Gastrocnemius medialis (tissue), 4 donors: ENCODE measurements around the gene TYRO3.

ENCODE experiments used
- POLR2A ChIP-seq, 2 donors: fragments of 450-650 bp; IDR thresholded peaks; one replicate each; pipeline ENCODE4 v1.6.1; 2017; ENCODE audit warnings: antibody characterized with exemption in 2 of 2, mild to moderate bottlenecking in 2 of 2, moderate library complexity in 2 of 2
- TF ChIP-seq, protein P1 (sequence below), 5 experiments: fragments of 450-650 bp in 3 of 5; fragments of 200-600 bp in 2 of 5; sonication (generic) in 2 of 5; IDR thresholded peaks in 4 of 5; conservative IDR thresholded peaks in 1 of 5; 1 replicate in 4 of 5; 2 replicates in 1 of 5; pipeline ENCODE4 v1.5.1; 2016 to 2019; ENCODE audit warnings: antibody characterized with exemption in 5 of 5, mild to moderate bottlenecking in 3 of 5, moderate library complexity in 3 of 5

GRCh38 chr15:41596972-41597371 lies 38.0 kb downstream of the TYRO3 start:
- TF ChIP-seq POLR2A (IDR thresholded peaks at IDR 0.05), result no peak
- TF ChIP-seq, protein P1, sequence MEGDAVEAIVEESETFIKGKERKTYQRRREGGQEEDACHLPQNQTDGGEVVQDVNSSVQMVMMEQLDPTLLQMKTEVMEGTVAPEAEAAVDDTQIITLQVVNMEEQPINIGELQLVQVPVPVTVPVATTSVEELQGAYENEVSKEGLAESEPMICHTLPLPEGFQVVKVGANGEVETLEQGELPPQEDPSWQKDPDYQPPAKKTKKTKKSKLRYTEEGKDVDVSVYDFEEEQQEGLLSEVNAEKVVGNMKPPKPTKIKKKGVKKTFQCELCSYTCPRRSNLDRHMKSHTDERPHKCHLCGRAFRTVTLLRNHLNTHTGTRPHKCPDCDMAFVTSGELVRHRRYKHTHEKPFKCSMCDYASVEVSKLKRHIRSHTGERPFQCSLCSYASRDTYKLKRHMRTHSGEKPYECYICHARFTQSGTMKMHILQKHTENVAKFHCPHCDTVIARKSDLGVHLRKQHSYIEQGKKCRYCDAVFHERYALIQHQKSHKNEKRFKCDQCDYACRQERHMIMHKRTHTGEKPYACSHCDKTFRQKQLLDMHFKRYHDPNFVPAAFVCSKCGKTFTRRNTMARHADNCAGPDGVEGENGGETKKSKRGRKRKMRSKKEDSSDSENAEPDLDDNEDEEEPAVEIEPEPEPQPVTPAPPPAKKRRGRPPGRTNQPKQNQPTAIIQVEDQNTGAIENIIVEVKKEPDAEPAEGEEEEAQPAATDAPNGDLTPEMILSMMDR (IDR thresholded peaks at IDR 0.05 in 4 of 5, conservative IDR thresholded peaks at IDR 0.05 in 1 of 5), result no peak
